ENCODE data around the gene CLCNKA. TPM values are rescaled to one million over a fixed set of nuclear protein-coding genes. Genes with fewer than 3 reads are reported as not detected.
"Not testable (repeated sequence)": the region's sequence is repeated elsewhere in the genome, so short reads cannot be mapped to it uniquely, and the experiment has no call there.

Gene CLCNKA
- total RNA-seq, 2 donors from 2014 or later: 0.26 to 0.38 TPM

DNA sequence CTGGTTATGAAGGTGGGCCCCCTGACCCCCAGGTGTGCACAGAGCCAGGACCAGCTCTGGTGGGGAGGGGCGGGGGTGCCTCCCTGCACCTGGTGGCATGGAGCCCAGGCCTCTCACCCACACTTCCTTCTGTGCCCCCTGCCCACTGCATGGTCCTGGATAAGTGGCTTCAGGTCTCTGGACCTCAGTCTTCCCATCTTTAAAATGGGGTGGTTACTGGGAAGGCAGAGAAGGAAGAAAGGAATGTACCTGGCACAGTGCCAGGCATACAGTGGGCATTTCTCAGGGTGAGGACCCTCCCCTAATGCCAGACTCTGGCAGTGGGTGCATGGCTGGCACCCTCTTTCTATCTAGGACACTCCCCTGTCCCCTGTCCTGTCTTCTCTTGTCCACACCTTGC is 7.5 kb downstream of the CLCNKA start:
- no peak for ATAC-seq
- intact Hi-C loops (cut with DNase I): no loop called here
- no peak for DNase-seq

DNA sequence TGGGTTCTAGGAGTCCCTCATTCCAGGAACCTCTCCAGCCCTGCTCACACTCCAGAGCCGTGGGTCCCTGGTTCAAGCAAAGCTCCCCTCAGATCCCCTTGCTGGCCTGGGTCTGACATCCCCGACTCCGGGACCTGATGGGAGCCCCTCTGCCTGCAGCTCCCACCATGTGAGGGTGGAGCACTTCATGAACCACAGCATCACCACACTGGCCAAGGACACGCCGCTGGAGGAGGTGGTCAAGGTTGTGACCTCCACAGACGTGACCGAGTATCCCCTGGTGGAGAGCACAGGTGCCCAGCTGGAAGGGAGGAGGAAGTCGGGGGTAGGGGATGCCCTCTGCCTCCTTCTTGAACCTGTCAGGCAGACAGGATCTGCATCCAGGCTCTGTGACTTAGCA is 9.7 kb downstream of the CLCNKA start:
- ATAC-seq (no peak), DNase-seq (no peak)
- intact Hi-C loops (cut with DNase I): no loop called here

DNA sequence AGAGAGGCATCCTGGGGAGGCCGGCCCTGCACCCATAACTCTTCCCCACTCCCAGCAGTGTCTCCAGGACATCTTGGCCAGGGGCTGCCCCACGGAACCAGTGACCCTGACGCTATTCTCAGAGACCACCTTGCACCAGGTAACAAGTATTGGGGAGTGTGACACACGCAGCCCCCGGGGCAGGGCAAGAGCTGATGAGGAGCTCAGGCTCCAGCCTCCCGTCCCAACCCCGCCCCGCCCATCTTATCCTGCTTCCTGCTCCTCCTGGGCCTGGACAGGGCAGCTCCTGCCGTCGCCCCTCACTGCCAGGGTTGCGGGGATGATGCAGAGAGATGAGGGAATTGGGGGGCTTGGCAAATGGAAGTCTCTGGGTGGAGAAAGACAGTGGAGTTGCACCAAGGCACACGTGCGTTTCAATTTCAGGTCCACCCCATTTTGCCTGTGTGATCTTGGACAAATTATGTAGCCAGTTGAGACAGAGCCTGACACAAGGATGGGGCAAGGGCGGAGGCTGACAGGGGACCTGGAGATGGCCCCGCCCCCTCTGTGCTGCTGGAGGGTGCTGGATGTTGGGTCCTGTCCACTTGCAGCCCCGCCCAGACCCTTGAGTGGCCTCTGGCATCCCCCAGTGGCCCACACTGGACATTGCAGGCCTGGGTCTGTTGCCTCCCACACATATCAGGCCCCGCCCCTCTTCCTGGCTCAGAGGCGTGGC is 10.7 kb downstream of the CLCNKA start:
- ATAC-seq: peak; percentile 94 to 96
- intact Hi-C loops (cut with DNase I): loop anchor here in 1 of 2 donors (1.0 kb wide), 1 partner anchor 23 kb away; no protein-coding TSS in a partner anchor
- DNase-seq: peak; percentile 89

DNA sequence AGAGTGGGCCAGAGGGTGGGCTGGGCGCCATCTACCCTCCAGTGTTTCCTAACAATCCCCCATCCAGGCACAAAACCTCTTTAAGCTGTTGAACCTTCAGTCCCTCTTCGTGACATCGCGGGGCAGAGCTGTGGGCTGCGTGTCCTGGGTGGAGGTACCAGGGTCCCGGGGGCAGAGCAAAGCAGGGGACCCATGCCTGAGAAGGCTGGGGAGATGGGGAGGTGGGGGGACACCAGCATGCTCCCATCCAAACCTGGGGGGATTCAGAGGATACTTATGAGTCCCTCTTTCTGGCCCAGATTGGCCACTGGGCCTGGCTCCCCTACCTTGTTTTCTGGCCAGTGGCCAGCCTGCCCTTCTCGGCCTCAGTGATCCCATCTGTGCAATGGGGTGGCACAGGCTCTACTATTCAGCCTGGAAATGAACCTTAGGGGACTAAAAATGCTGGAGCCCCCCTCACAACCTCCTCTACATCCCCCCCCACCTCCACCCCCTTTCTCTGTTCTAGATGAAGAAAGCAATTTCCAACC is 11.3 kb downstream of the CLCNKA start:
- DNase-seq; intact Hi-C loops (cut with DNase I): not testable (repeated sequence)
- peak in 1 of 2 donors; percentile 7 for ATAC-seq

DNA sequence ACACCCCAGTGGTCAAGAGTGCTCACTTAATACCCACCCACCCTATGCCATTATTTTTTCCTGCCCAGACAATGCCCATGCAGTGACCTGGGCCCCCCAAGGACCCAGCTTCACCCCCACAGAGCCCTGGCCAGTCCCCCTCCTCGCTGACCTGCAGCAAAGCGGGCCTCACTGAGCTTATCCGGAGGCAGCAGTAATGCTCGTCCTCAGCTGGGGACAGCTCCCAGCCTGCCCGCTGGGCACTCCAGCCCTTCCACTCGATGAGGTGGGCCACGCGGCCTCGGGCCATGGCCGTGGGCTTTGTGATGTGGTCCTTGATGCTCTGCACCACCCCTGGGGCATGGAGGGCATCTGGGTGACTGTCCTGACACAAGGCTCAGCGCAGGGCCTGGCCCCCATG is 14.6 kb downstream of the CLCNKA start:
- intact Hi-C loops (cut with DNase I); ATAC-seq; DNase-seq: not testable (repeated sequence)

DNA sequence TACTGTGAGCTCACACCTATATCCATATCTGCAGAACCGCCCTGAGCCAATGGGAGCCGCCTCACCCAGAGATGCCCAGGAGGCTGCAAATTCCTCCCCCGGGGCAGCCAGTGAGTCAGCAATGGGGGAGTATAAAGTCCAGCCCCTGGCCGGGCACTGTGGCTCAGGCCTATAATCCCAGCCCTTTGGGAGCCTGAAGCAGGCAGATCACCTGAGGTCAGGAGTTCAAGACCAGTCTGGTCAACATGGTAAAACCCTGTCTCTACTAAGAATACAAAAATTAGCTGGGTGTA is 16.7 kb downstream of the CLCNKA start:
- intact Hi-C loops (cut with DNase I): no loop called here
- DNase-seq (no peak), ATAC-seq (peak in 1 of 2 donors; percentile 27)

DNA sequence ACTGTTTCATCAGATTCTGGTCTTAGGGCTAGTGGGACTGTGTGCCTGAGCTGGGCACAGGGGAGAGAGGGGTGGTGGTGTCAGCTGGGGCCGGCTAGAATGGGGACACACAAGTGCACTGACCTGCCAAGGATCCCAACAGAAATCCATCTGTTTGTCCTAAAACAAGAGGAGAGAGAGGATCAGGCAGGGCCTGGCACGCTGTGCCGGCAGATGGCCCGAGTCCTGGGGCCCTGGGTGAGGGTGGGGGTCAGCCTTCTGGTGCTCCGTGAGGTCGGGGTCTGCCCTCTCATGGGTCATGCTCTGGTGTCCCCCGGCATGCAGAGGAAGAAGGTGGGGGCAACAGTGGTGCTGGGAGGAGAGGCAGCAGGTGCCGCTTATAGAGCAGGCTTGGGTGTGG is 18.0 kb downstream of the CLCNKA start:
- intact Hi-C loops (cut with DNase I): loop anchor here in 1 of 2 donors (5.0 kb wide), 1 partner anchor 38 kb away; the partner anchor contains the start of gene SRARP
- not testable (repeated sequence) for DNase-seq, ATAC-seq

DNA sequence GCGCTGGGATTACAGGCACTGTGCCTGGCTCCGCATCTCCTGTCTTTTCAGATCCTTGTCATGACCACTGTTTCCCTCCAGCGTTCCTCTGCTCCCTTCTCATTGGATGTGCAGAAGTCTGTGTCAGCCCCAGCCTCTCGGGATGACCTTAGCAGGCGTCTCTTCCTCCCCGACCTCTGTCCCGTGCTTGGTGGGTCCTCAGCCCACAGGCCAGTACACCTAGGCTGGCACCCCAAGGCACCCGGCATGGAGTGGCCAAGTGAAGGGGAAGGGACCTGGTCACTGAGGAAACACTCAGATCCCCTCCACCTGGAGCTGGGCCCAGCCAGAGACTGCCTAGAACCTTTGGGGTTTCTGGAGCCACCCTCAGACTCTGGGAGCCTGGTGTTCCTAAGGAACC is 19.4 kb downstream of the CLCNKA start:
- no peak for DNase-seq
- no peak for ATAC-seq
- intact Hi-C loops (cut with DNase I): loop anchor here in 1 of 2 donors (5.0 kb wide), 1 partner anchor 39 kb away; the partner anchor contains the start of gene SRARP

DNA sequence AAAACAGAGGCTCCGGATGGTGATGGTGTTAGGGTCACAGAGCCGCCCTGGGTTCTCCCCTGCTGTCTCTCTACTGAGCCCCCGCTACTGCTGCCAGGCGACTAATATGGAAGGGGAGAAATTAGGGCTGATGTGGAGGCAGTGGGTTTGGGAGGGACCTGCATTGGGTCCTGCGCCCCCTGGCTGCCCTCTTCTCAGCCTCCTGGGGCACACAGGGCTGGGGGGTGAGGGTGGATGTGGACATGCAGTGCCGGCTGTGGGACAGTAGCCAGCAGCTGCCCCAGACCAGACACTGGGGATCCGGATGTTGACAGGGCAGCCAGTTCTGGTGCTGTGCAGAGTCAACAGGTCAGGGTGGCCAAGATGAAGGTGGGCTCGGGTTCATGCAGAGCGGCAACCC is 20.3 kb downstream of the CLCNKA start:
- no peak for DNase-seq
- no peak for ATAC-seq
- intact Hi-C loops (cut with DNase I): loop anchor here in 1 of 2 donors (5.0 kb wide), 1 partner anchor 40 kb away; the partner anchor contains the start of gene SRARP

DNA sequence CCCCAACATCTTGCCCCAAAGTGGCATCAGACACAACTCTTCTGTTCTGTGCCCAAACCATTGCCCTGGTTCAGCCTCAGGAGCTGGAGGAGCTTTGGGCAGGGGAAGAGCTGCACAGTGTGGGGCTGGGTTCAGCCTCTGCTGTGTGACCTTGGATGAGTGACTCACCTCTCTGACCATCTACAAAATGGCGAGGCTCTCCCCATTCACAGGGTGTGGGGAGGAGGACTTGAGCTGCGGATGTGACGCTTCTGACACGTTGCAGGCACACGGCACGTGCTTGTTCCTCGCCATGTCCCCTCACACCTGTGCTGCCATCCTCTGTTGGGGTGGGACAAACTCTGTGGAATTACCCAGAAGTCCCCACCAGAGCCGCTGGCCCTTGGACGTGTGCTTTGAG is 20.8 kb downstream of the CLCNKA start:
- peak in 1 of 2 donors; percentile 23 for ATAC-seq
- not testable (repeated sequence) for DNase-seq

DNA sequence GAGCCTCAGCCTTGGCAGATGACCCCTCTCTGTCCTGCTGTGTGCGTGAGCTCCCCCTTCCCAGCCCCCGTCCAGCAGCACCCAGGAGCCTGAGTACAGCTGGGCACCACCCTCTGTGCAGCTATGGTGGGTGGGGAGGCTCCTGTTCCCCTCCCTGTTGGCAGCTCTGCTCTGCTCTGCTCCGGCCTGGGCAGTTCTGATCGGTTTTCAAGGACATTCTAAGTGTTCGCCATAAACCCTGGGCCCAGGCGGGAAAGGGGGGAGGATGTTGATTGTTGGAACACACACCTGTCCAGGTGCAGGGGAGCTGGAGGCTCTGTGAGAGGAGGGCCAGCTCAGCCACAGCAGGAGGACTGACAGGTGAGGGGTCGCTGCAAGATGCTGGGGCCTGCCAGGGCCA is 21.7 kb downstream of the CLCNKA start, which contains the start of gene CLCNKB:
CLCNKB (plus strand) TSS at position 262 of the 400 bp plus-strand sequence. CDS start 711 bp downstream, outside the sequence.
- no peak for ATAC-seq
- no peak for DNase-seq
- intact Hi-C loops (cut with DNase I): loop anchor here in 1 of 2 donors (5.0 kb wide), 1 partner anchor 41 kb away; the partner anchor contains the start of gene SRARP

More for the DNA sequence above, 20.8 kb downstream of the CLCNKA start:
- intact Hi-C loops (cut with DNase I): loop anchor here in 1 of 2 donors (5.0 kb wide), 1 partner anchor 40 kb away; the partner anchor contains the start of gene SRARP

DNA sequence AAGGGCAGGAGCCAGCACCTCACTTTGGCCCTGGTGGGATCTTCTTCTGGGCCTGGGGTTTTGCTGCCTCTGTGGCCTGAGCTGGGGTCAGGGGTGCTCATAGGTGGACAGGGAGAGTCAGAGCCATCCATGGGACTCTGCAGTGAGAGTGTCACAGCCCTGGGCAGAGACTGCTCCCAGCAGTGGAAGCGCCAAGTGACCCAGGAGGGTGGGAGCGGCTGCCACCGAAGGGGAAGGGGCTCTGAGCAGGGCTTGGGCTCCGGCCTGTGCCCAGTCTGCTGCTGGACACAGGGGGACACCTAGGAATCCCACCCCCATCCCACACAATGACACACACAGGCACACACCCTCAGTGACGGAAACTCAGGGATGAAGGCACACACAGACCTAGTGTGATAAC is 22.1 kb downstream of the CLCNKA start:
- ATAC-seq (no peak), DNase-seq (no peak)
- intact Hi-C loops (cut with DNase I): loop anchor here in 1 of 2 donors (5.0 kb wide), 1 partner anchor 42 kb away; the partner anchor contains the start of gene SRARP

DNA sequence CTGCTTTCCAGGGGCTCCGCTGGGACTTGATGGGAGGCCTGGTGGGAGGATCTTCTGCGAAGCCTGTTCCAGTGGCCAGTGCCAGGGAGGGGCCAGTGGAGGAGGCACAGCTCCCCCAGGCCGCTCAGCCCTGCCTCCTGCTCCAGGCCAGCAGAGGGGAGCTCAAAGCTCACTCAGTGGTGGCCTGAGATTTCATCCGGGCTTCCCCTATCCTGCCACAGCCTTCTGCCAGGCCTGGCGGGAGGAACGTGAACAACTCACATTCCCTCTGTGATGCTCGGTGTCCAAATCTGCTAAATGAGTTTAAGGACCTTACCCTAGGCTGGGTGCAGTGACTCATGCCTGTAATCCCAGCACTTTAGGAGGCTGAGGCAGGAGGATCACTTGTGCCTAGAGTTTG is 25.0 kb downstream of the CLCNKA start:
- no peak for ATAC-seq
- DNase-seq: no peak
- intact Hi-C loops (cut with DNase I): no loop called here

DNA sequence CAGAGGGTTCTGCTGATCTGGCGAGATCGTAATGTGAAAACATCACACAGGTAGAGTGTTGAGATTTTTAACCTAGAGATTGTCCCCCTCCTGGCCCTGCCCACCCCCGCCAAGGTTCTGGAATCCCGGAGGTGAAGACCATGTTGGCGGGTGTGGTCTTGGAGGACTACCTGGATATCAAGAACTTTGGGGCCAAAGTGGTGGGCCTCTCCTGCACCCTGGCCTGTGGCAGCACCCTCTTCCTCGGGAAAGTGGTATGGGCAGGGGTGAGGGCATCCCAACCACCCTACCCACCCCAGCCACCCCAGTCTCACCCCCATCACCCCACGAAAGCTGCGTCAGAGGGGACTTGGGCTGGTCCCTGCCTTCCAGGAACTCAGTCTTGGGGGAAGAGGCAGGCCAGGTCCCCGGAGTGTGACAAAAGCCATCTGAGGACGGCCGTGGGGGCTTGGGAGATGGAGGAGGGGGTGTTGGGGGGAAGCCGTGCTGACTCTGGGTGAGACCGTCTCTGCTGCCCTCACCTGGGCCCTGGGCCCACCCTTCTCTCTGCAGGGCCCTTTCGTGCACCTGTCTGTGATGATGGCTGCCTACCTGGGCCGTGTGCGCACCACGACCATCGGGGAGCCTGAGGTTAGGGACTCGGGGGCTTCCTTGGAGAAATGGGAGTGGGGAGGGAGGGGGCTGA is 26.1 kb downstream of the CLCNKA start:
- intact Hi-C loops (cut with DNase I): no loop called here
- ATAC-seq (no peak), DNase-seq (no peak)

DNA sequence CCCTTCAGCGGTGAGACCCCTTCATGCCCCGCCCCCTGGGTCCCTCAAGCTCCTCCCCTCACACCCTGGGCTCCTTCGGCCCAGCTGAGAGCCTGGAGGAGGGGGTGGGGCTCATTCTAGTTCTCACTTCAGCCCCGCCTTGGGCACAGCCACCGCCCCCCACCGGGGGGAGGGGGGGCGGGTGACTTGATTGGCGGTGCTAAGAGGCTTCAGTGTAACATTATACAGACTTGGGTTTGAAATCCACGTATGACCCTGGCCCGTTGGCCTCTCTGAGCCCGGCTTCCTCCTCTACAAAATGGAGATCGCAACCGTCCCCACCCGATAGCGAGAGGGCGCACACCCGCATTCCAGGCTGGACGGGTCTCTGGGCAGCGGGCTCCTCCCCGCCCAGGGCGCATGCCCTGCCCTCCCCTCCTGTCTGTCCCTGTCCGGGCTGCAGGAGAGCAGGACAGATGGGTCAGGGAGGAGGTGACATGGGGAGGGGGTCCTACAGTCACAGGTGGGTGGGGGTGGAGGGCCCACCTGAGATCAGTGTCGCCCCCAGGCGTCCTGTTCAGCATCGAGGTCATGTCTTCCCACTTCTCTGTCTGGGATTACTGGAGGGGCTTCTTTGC is 26.8 kb downstream of the CLCNKA start:
- peak; percentile 86 for ATAC-seq
- DNase-seq: peak; percentile 72
- intact Hi-C loops (cut with DNase I): no loop called here

DNA sequence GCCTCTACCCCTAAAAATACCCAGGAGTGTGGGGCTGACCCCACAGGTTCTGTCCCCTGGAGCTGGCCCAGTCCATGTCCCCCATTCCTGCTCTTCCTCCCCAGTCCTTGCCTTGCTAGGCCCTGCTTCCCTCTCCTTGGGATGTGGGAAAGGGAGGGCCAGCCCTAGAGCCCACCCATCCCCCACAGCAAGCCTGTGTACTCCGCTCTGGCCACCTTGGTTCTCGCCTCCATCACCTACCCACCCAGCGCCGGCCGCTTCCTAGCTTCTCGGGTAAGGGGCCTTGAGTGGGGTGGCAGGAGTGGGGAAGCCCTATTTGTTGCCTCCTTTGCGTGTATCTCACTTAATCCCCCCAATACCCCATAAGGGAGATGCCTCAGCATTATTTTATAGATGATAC is 28.5 kb downstream of the CLCNKA start:
- intact Hi-C loops (cut with DNase I): loop anchor here (10.0 kb wide), 2 partner anchors 46 to 256 kb away; partner anchors contain the start of gene SRARP (in 1 of the 2)
- DNase-seq: no peak
- ATAC-seq: no peak

DNA sequence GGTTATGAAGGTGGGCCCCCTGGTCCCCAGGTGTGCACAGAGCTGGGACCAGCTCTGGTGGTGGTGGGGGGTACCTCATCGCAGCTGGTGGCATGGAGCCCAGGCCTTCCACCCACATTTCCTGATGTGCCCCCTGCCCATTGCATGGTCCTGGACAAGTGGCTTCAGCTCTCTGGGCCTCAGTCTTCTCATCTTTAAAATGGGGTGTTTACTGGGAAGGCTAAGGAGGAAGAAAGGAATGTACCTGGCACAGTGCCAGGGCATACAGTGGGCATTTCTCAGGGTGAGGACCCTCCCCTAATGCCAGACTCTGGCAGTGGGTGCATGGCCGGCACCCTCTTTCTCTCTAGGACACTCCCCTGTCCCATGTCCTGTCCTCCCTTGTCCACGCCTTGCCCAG is 29.2 kb downstream of the CLCNKA start:
- ATAC-seq: no peak
- intact Hi-C loops (cut with DNase I): loop anchor here (10.0 kb wide), 2 partner anchors 46 to 256 kb away; partner anchors contain the start of gene SRARP (in 1 of the 2)
- no peak for DNase-seq

DNA sequence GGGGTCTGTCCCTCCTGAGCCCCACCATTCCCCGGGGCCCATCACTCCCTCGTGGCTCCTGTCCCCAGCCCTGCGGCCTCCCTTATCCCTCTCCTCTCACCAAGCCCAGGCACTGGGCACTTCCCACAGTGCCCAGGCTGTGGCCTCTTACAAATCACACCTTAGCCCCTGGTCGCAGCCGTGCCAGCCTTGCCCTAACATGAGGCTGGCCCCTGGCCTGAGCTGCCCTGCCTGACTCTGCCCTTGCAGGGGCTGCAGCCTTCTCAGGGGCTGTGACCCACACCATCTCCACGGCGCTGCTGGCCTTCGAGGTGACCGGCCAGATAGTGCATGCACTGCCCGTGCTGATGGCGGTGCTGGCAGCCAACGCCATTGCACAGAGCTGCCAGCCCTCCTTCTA is 30.1 kb downstream of the CLCNKA start:
- not testable (repeated sequence) for ATAC-seq, DNase-seq
- intact Hi-C loops (cut with DNase I): loop anchor here (10.0 kb wide), 2 partner anchors 47 to 257 kb away; partner anchors contain the start of gene SRARP (in 1 of the 2)

Data from left cardiac atrium (tissue), 4 donors.